Esophagus muscularis mucosa (tissue), 4 donors: ENCODE data around the gene SIPA1L3. TPM values are rescaled to one million over a fixed set of nuclear protein-coding genes. Genes with fewer than 3 reads are reported as not detected.

ENCODE experiments used
- DNase-seq: peaks from one replicate; pipeline ENCODE4 v3.0.0-alpha.2; 2017; ENCODE audit errors: extremely low spot score
- H3K27ac ChIP-seq, 4 donors: fragments of 200-600 bp; sonication (generic); replicated peaks in 1 of 4; 1 replicate in 3 of 4; 2 replicates in 1 of 4; pipeline ENCODE4 v1.5.1; 2016 to 2019; ENCODE audit warnings: mild to moderate bottlenecking in 1 of 4
- H3K27me3 ChIP-seq, 4 donors: fragments of 200-600 bp; sonication (generic); one replicate each; pipeline versions ENCODE4 v1.5.1 to v1.6.0; 2016 to 2019
- H3K36me3 ChIP-seq, 4 donors: fragments of 200-600 bp; sonication (generic); one replicate each; pipeline ENCODE4 v1.5.1; 2016 to 2019
- H3K4me1 ChIP-seq, 4 donors: fragments of 200-600 bp; sonication (generic); one replicate each; pipeline ENCODE4 v1.5.1; 2016 to 2019
- H3K4me3 ChIP-seq, 4 donors: fragments of 200-600 bp; sonication (generic); 1 replicate in 2 of 4; 2 replicates in 2 of 4; pipeline ENCODE4 v1.5.1; 2016 to 2019; ENCODE audit warnings: mild to moderate bottlenecking in 4 of 4, moderate library complexity in 1 of 4
- H3K9me3 ChIP-seq, 4 donors: fragments of 200-600 bp; sonication (generic); 1 replicate in 3 of 4; 2 replicates in 1 of 4; pipeline ENCODE4 v1.5.1; 2016 to 2019
- EP300 ChIP-seq: sonication (generic); formaldehyde crosslinking; IDR thresholded peaks from one replicate; pipeline ENCODE4 v1.6.1; 2017; ENCODE audit warnings: antibody characterized with exemption
- POLR2A ChIP-seq: fragments of 450-650 bp; IDR thresholded peaks from one replicate; pipeline ENCODE4 v1.6.1; 2017; ENCODE audit warnings: antibody characterized with exemption, moderate library complexity, mild to moderate bottlenecking, low read depth
- POLR2AphosphoS5 ChIP-seq, 2 donors: sonication (generic); formaldehyde crosslinking; IDR thresholded peaks; one replicate each; pipeline ENCODE4 v1.6.1; 2017; ENCODE audit warnings: antibody characterized with exemption in 2 of 2
- WGBS: methylation state at CpG from one replicate; pipeline ENCODE4 v1.1.5; 2018; 5-methylcytosine and 5-hydroxymethylcytosine counted together
- intact Hi-C: fragments of 100-400 bp; cut with DNase I; formaldehyde crosslinking; loops from one replicate; pipeline ENCODE4 v1.15.1; 2023
- total RNA-seq, 4 donors: library from RNA; depleted of rRNA; stranded (reverse); fragments of >200 nt; gene quantifications; one replicate each; pipeline versions ENCODE4 v1.1.0 to v1.2.1, GENCODE V29; 2016
- TF ChIP-seq, protein P1 (sequence below), 3 experiments: fragments of 200-600 bp in 2 of 3; fragments of 450-650 bp in 1 of 3; sonication (generic) in 2 of 3; IDR thresholded peaks; one replicate each; pipeline ENCODE4 v1.5.1; 2017 to 2019; ENCODE audit warnings: antibody characterized with exemption in 3 of 3, mild to moderate bottlenecking in 2 of 3, moderate library complexity in 1 of 3

The SIPA1L3 gene
- total RNA-seq, 4 donors from 2014 or later = 10.4 to 17.9 (median 13.2) TPM

- Histone ChIP-seq H3K27me3 (no peaks in the 10 kb centered on the region), H3K27ac (no peak overlapping the region), H3K36me3 (peaks cover 31 to 91% (median 58%) of the 10 kb centered on the region in 4 donors), H3K4me3 (no peak overlapping the region), H3K9me3 (no peaks in the 10 kb centered on the region), H3K4me1 (no peaks in the 10 kb centered on the region)
- TF ChIP-seq, protein P1, sequence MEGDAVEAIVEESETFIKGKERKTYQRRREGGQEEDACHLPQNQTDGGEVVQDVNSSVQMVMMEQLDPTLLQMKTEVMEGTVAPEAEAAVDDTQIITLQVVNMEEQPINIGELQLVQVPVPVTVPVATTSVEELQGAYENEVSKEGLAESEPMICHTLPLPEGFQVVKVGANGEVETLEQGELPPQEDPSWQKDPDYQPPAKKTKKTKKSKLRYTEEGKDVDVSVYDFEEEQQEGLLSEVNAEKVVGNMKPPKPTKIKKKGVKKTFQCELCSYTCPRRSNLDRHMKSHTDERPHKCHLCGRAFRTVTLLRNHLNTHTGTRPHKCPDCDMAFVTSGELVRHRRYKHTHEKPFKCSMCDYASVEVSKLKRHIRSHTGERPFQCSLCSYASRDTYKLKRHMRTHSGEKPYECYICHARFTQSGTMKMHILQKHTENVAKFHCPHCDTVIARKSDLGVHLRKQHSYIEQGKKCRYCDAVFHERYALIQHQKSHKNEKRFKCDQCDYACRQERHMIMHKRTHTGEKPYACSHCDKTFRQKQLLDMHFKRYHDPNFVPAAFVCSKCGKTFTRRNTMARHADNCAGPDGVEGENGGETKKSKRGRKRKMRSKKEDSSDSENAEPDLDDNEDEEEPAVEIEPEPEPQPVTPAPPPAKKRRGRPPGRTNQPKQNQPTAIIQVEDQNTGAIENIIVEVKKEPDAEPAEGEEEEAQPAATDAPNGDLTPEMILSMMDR (IDR thresholded peaks at IDR 0.05) = no peak
- TF ChIP-seq EP300 (no peak), POLR2AphosphoS5 (IDR thresholded peaks at IDR 0.05) (no peak), POLR2A (no peak)
- 69% methylated on average over 4 of the region's 4 CpGs for whole genome bisulfite sequencing
- DNase-seq = no peak
- intact Hi-C loops = no loop called here
These were observed 208.3 kb downstream of the SIPA1L3 start for GRCh38 chr19:38115271-38115802.

- no peak for TF ChIP-seq EP300
- TF ChIP-seq, protein P1 (IDR thresholded peaks at IDR 0.05) = no peak
- no peak for TF ChIP-seq POLR2A
- TF ChIP-seq POLR2AphosphoS5 (IDR thresholded peaks at IDR 0.05) = no peak
- peaks cover 16 to 90% (median 46%) of the 10 kb centered on the region in 4 donors for H3K36me3 ChIP-seq
- 88% methylated on average over 9 of the region's 9 CpGs for WGBS
- intact Hi-C loops = no loop called here
- DNase-seq = no peak
- no peak overlapping the region for H3K27ac ChIP-seq
- H3K27me3 ChIP-seq = no peaks in the 10 kb centered on the region
- H3K4me3 ChIP-seq = no peak overlapping the region
- no peaks in the 10 kb centered on the region for H3K4me1 ChIP-seq
- H3K9me3 ChIP-seq = no peaks in the 10 kb centered on the region
These were observed 211.2 kb downstream of the SIPA1L3 start for GRCh38 chr19:38118176-38118575.

- no peak overlapping the region for H3K4me3 ChIP-seq
- no peaks in the 10 kb centered on the region for H3K9me3 ChIP-seq
- no peaks in the 10 kb centered on the region for H3K27me3 ChIP-seq
- 89% methylated on average over 4 of the region's 4 CpGs for WGBS
- H3K4me1 ChIP-seq = no peaks in the 10 kb centered on the region
- H3K27ac ChIP-seq = no peak overlapping the region
- no peak for TF ChIP-seq POLR2AphosphoS5 (IDR thresholded peaks at IDR 0.05)
- TF ChIP-seq EP300 = no peak
- TF ChIP-seq, protein P1 (IDR thresholded peaks at IDR 0.05) = no peak
- TF ChIP-seq POLR2A = no peak
- H3K36me3 ChIP-seq = peaks cover 16 to 74% (median 35%) of the 10 kb centered on the region in 4 donors
- DNase-seq = no peak
- intact Hi-C loops = no loop called here
These were observed 213.5 kb downstream of the SIPA1L3 start for GRCh38 chr19:38120471-38121025.

GRCh38 chr19:38122402-38123093 is 215.5 kb downstream of the SIPA1L3 start:
- H3K4me3 ChIP-seq = no peak overlapping the region
- DNase-seq = no peak
- peaks cover 16 to 67% (median 36%) of the 10 kb centered on the region in 4 donors for H3K36me3 ChIP-seq
- H3K27me3 ChIP-seq = no peaks in the 10 kb centered on the region
- TF ChIP-seq POLR2AphosphoS5 (IDR thresholded peaks at IDR 0.05) (no peak), POLR2A (no peak), EP300 (no peak)
- TF ChIP-seq, protein P1 (IDR thresholded peaks at IDR 0.05) = no peak
- no peaks in the 10 kb centered on the region for H3K4me1 ChIP-seq
- no peaks in the 10 kb centered on the region for H3K9me3 ChIP-seq
- H3K27ac ChIP-seq = no peak overlapping the region
- 93% methylated on average over 24 of the region's 24 CpGs for WGBS
- intact Hi-C loops = no loop called here
